ENCODE results near the gene F10.

Gene F10

GRCh38 chr13:113148940-113149503, 26.4 kb downstream of the F10 start:
- TF ChIP-seq POLR2A (IDR thresholded peaks at IDR 0.05; ENCODE audit: low read length) = no peak
- TF ChIP-seq GATA1 (IDR thresholded peaks at IDR 0.05; ENCODE audit: low read depth, low read length) = no peak
- no peak for DNase-seq

- no peak for DNase-seq
- TF ChIP-seq GATA1 (IDR thresholded peaks at IDR 0.05; ENCODE audit: low read depth, low read length) = no peak
These were observed 27.3 kb downstream of the F10 start for GRCh38 chr13:113149711-113150549.

GRCh38 chr13:113150550-113151365, 28.2 kb downstream of the F10 start:
- TF ChIP-seq GATA1 (IDR thresholded peaks at IDR 0.05; ENCODE audit: low read depth, low read length) (no peak), POLR2A (IDR thresholded peaks at IDR 0.05; ENCODE audit: low read length) (no peak)
- DNase-seq = no peak

DNA sequence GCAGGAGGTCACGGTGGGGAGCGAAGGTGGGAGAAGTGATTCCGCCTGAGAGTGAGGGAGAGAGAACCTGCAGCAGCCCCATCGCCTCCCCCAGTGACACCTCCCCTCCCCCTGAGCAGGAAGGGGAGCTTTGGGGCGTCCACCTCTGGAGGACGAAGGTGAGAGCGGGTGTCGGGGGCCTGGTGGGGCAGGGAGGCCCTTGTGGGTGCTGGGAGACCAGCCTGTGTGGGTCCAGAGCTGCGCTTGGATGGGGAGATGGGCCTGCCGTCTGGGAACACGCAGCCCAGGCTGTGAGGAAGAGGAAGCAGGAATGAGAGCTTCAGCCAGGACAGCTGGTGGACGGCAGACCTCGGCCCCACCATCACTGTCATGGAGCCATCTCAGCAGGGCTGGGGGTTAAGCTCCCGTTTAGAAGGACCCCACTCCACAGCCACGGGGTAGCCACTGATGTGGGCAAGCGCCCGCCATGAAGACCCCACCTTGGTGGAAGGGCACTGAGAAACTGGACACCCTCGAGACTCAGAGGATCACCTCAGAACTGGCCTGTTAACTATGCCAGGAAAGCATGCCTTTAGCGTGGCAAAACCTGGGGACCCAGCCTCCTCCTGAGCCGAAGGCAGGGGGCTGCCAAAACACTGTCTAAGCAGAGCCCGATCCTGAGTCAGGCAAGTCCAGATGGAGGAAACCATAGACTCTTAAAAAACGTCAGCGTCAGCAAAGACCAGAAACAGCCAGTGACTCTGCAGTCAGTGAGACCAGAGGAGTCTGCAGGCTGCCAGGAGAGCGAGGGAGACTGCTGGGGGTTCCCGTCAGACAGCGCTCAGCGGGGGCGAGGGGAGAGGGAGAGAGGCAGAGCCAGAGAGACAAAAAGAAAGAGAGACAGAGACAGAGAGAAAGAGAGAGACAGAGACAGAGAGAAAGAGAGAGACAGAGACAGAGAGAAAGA, 29.4 kb downstream of the F10 start:
- peak; percentile 14 to 53 for DNase-seq
- TF ChIP-seq POLR2A (IDR thresholded peaks at IDR 0.05; ENCODE audit: low read length) = no peak
- TF ChIP-seq GATA1 (IDR thresholded peaks at IDR 0.05; ENCODE audit: low read depth, low read length) = no peak

GRCh38 chr13:113152691-113152983, 30.0 kb downstream of the F10 start:
- TF ChIP-seq POLR2A (IDR thresholded peaks at IDR 0.05; ENCODE audit: low read length) (no peak), GATA1 (IDR thresholded peaks at IDR 0.05; ENCODE audit: low read depth, low read length) (no peak)
- DNase-seq = no peak

DNA sequence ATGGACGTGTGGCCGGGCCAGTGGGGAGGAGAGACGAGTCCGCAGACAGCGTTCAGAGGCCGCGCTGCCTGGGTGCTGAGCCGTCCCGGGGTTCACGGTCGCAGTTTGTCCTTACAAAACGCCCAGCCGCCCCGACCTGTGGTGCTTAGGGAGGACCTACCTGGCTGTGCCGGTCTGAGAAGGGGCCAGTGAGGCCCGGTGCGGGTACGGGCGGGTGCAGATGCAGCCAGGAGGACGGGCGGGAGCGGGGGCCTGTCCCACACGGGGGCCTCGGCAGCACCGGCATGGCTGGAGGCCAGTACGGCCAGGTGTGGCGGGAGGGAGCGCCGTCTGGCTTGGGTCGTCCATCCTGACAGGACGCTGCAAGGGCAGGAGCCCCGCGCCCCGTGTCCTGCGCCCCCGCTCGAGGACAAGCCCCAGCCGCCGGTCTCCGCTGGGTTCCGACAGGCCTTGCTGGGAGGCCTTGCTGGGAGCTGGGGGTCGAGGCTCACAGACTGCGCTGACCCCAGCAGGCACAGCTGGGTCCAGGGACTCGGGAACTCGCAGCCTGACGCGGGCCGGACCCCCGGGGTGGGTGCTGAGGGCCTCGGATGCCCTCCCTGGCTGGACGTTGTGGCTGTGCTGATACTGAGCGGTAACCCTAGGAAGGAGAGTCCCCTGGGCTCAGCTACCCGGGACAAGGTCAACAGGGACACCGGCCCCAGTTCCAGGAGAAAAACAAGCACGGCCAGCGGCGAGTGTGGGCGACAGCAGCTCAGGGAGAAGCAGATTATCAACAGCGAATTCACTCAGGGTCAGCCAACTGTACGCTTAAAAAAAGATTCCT, 30.6 kb downstream of the F10 start:
- peak; percentile 51 to 63 for DNase-seq
- no peak for TF ChIP-seq GATA1 (IDR thresholded peaks at IDR 0.05; ENCODE audit: low read depth, low read length)
- no peak for TF ChIP-seq POLR2A (IDR thresholded peaks at IDR 0.05; ENCODE audit: low read length)

GRCh38 chr13:113153810-113154748, 31.5 kb downstream of the F10 start:
- peak; percentile 82 to 90 for DNase-seq
- TF ChIP-seq GATA1 (IDR thresholded peaks at IDR 0.05; ENCODE audit: low read depth, low read length) (no peak), POLR2A (IDR thresholded peaks at IDR 0.05; ENCODE audit: low read length) (peak; percentile 36)

GRCh38 chr13:113155201-113155600, 32.6 kb downstream of the F10 start:
- DNase-seq = no peak
- TF ChIP-seq POLR2A (IDR thresholded peaks at IDR 0.05; ENCODE audit: low read length) = no peak
- TF ChIP-seq GATA1 (IDR thresholded peaks at IDR 0.05; ENCODE audit: low read depth, low read length) = no peak

DNA sequence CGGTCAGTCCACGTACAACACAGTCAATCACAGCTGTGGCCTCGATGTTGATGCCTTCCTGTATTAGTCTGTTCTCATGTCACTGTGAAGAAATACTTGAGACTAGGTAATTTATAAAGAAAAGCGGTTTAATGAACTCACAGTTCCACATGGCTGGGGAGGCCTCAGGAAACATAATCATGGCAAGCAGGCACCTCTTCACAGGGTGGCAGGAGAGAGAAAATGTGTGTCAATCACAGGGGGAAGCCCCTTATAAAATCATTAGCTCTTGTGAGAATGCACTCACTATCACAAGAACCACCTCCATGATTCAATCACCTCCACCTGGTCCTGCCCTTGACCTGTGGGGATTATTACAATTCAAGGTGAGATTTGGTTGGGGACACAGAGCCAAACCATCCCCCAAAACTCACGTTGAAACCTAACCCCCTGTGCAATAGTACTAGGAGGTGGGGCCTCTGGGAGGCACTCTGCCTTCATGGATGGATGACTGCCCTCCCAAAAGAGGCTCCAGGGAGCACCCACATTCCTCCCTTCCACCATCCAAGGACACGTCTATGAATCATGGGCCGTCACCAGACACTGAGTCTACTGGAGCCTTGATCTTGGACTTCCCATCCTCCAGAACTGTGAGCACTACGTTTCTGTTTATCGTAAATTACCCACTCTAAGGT, 33.5 kb downstream of the F10 start:
- no peak for TF ChIP-seq POLR2A (IDR thresholded peaks at IDR 0.05; ENCODE audit: low read length)
- no peak for TF ChIP-seq GATA1 (IDR thresholded peaks at IDR 0.05; ENCODE audit: low read depth, low read length)
- no peak for DNase-seq

DNA sequence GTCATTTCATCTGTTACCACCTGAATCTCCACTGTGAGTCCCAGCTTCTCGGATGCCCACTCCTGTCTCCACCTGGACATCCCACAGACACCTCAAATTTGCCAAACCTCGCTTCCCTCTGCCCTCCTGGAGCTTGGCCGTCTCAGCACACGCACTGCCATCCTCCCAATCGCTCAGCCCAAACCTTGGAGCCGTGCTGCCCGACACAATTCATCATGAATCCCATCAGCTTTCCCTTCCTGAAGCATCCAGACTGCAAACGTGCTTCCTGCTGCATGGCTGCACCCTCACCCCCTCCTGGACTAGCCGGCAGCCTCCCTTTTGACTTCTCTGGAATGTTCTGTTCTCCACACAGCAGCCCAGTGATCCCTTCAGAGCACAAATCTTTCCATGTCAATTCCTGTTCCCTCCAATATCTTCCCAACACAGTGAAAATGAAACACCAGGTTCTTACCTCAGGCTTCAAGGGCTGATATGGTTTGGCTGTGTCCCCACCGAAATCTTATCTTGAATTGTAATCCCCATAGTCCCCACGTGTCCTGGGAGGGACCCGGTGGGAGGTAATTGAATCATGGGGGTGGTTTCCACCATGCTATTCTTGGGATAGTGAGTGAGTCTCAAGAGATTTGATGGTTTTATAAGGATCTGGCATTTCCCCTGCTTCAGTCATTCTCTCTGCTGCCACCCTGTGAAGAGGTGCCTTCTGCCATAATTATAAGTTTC, 34.8 kb downstream of the F10 start:
- TF ChIP-seq GATA1 (IDR thresholded peaks at IDR 0.05; ENCODE audit: low read depth, low read length) = no peak
- TF ChIP-seq POLR2A (IDR thresholded peaks at IDR 0.05; ENCODE audit: low read length) = no peak
- no peak for DNase-seq
